GM12874 (cell line): Measurements from ENCODE around the gene VSTM5.

ENCODE experiments used
- CTCF ChIP-seq: IDR thresholded peaks from 2 replicates; pipeline ENCODE4 v1.5.1; 2011; ENCODE audit warnings: low read depth, mild to moderate bottlenecking, control low read depth, low read length, moderate library complexity; ENCODE audit not compliant: insufficient read depth

The VSTM5 gene

GRCh38 chr11:93813974-93814373 lies 36.4 kb downstream of the VSTM5 start:
- no peak for TF ChIP-seq CTCF

GRCh38 chr11:93807980-93808379 lies 42.4 kb downstream of the VSTM5 start:
- TF ChIP-seq CTCF: no peak

- no peak for TF ChIP-seq CTCF
These were observed 45.5 kb downstream of the VSTM5 start for GRCh38 chr11:93804879-93805278.

GRCh38 chr11:93801366-93801765 lies 49.1 kb downstream of the VSTM5 start:
- TF ChIP-seq CTCF: no peak

- no peak for TF ChIP-seq CTCF
These were observed 53.8 kb downstream of the VSTM5 start for GRCh38 chr11:93796441-93797231.

GRCh38 chr11:93791493-93791892 lies 58.9 kb downstream of the VSTM5 start:
- no peak for TF ChIP-seq CTCF

- TF ChIP-seq CTCF: no peak
These were observed 65.5 kb downstream of the VSTM5 start for GRCh38 chr11:93784935-93785360.
